GM23338 (cell line): Measurements from ENCODE around the gene MAP3K5.

Experiments
- CREB1 ChIP-seq: fragments of 250-450 bp; sonication (Bioruptor Pico); IDR thresholded peaks from 2 replicates; pipeline ENCODE4 v1.5.0; 2020; ENCODE audit warnings: low read depth, mild to moderate bottlenecking, moderate library complexity
- CTCF ChIP-seq, 2 experiments: fragments of 200-600 bp in 1 of 2; sonication (generic) in 1 of 2; conservative IDR thresholded peaks; 2 replicates each; pipeline versions ENCODE4 v1.5.1 to v1.6.1; 2016 to 2017; ENCODE audit warnings: antibody characterized with exemption in 2 of 2, low read depth in 2 of 2, mild to moderate bottlenecking in 2 of 2, moderate library complexity in 1 of 2
- EZH2 ChIP-seq: fragments of 200-600 bp; sonication (generic); IDR thresholded peaks from one replicate; pipeline ENCODE4 v1.8.0; 2017; ENCODE audit warnings: antibody characterized with exemption, mild to moderate bottlenecking, low read depth; ENCODE audit not compliant: unreplicated experiment
- POLR2AphosphoS5 ChIP-seq: IDR thresholded peaks from 2 replicates; pipeline ENCODE4 v1.6.1; 2016; ENCODE audit warnings: antibody characterized with exemption, low read depth
- REST ChIP-seq: IDR thresholded peaks from one replicate; pipeline ENCODE4 v1.6.1; 2018; ENCODE audit warnings: antibody characterized with exemption; ENCODE audit not compliant: unreplicated experiment
- STAT1 ChIP-seq: IDR thresholded peaks from one replicate; pipeline ENCODE4 v1.6.1; 2016; ENCODE audit warnings: antibody characterized with exemption; ENCODE audit not compliant: unreplicated experiment
- ZNF331 ChIP-seq: fragments of 250-450 bp; sonication (Bioruptor Pico); IDR thresholded peaks from 2 replicates; pipeline ENCODE4 v1.5.0; 2020; ENCODE audit warnings: low read depth, mild to moderate bottlenecking, moderate library complexity

- TF ChIP-seq CTCF (conservative IDR thresholded peaks at IDR 0.05; ENCODE audit: low read depth in 2 of 2) (no peak), REST (no peak), STAT1 (no peak), CREB1 (no peak), ZNF331 (CRISPR knock-in tag) (no peak), POLR2AphosphoS5 (no peak), EZH2 (no peak)
These were observed 132.2 kb downstream of the MAP3K5 start for GRCh38 chr6:136659991-136660499.
